HepG2 (cell line): ENCODE results near the gene HEPACAM2. TPM values are rescaled to one million over a fixed set of nuclear protein-coding genes. Genes with fewer than 3 reads are reported as not detected.

Source experiments
- ATAC-seq: fragments of 200-7000 bp; cut with Tn5 transposase; 3 replicates; pipeline ENCODE4 v1.9.1; 2020; ENCODE audit warnings: mild to moderate bottlenecking, moderate library complexity
- BruUV-seq: library from RNA; stranded (reverse); fragments of 400-500 nt; replicated peaks from 2 replicates; lab custom pipeline; 2021; lab: Mats Ljungman, UMichigan
- CTCF ChIA-PET: fragments of 300-600 bp; formaldehyde crosslinking; extraction: SDS; loops from one replicate; lab custom pipeline; 2021; ENCODE audit warnings: low total read pairs, inconsistent platforms, low intra/inter-chr PET ratio; lab: Yijun Ruan, JAX
- POLR2A ChIA-PET: fragments of 350-600 bp; sonication (Branson Sonifier 250); formaldehyde crosslinking; loops from one replicate; lab custom pipeline; 2020; ENCODE audit warnings: antibody characterized with exemption, inconsistent platforms; lab: Yijun Ruan, JAX
- DNase-seq: peaks from one replicate; pipeline ENCODE4 v3.0.0-alpha.2; 2015; ENCODE audit warnings: low spot score
- FAIRE-seq: peaks from 3 replicates; lab custom pipeline; 2011; peaks lifted over from hg19 to GRCh38; lab: Jason Lieb, UNC
- H2AFZ ChIP-seq: one replicate; pipeline ENCODE4 v1.6.1; 2011; ENCODE audit warnings: low read length, inconsistent platforms
- H3K27ac ChIP-seq: fragments of 300-600 bp; 3 replicates; pipeline ENCODE4 v1.8.0; 2011; ENCODE audit warnings: mixed run types, mild to moderate bottlenecking, mixed read lengths, low read length, inconsistent platforms; ENCODE audit not compliant: insufficient read depth; ENCODE audit errors: extremely low read length
- H3K27me3 ChIP-seq, 2 experiments: fragments of 200-600 bp in 1 of 2; 2 replicates in 1 of 2; 3 replicates in 1 of 2; pipeline versions ENCODE4 v1.6.0 to v1.8.0; 2011; ENCODE audit warnings: low read length in 2 of 2, mild to moderate bottlenecking in 2 of 2, moderate library complexity in 2 of 2, inconsistent platforms in 1 of 2; ENCODE audit not compliant: insufficient read depth in 2 of 2, control insufficient read depth in 1 of 2
- H3K36me3 ChIP-seq, 2 experiments: fragments of 200-600 bp in 1 of 2; replicated peaks in 1 of 2; 2 replicates in 1 of 2; 3 replicates in 1 of 2; pipeline versions ENCODE4 v1.5.1 to v1.8.0; 2011; ENCODE audit warnings: low read length in 2 of 2, inconsistent platforms in 1 of 2; ENCODE audit not compliant: insufficient read depth in 2 of 2, control insufficient read depth in 1 of 2
- H3K4me1 ChIP-seq: 2 replicates; pipeline ENCODE4 v1.5.1; 2012; ENCODE audit warnings: low read length, inconsistent platforms; ENCODE audit not compliant: insufficient read depth
- H3K4me2 ChIP-seq: 2 replicates; pipeline ENCODE4 v1.6.0; 2011; ENCODE audit warnings: low read depth, low read length, inconsistent platforms
- H3K4me3 ChIP-seq, 3 experiments: fragments of 200-600 bp in 1 of 3; sonication (generic), shearing (Covaris generic) in 1 of 3; replicated peaks in 1 of 3; 2 replicates each; pipeline ENCODE4 v1.5.1; 2011 to 2016; ENCODE audit warnings: low read length in 3 of 3, inconsistent platforms in 2 of 3, low read depth in 2 of 3, mild to moderate bottlenecking in 2 of 3, control low read depth in 1 of 3, mixed read lengths in 1 of 3; ENCODE audit not compliant: insufficient read depth in 1 of 3
- H3K79me2 ChIP-seq: one replicate; pipeline ENCODE4 v1.6.1; 2011; ENCODE audit warnings: low read length, inconsistent platforms; ENCODE audit not compliant: insufficient read depth
- H3K9ac ChIP-seq: 2 replicates; pipeline ENCODE4 v1.6.0; 2011; ENCODE audit warnings: mild to moderate bottlenecking, low read depth, low read length, inconsistent platforms; ENCODE audit not compliant: insufficient read depth
- H3K9me3 ChIP-seq: 2 replicates; pipeline ENCODE4 v1.5.1; 2012; ENCODE audit warnings: mild to moderate bottlenecking, low read length
- H4K20me1 ChIP-seq: 2 replicates; pipeline ENCODE4 v1.6.0; 2011; ENCODE audit warnings: inconsistent platforms, mild to moderate bottlenecking, low read length, moderate library complexity; ENCODE audit not compliant: insufficient read depth
- ARNTL ChIP-seq: sonication (generic); formaldehyde crosslinking; IDR thresholded peaks from 2 replicates; pipeline ENCODE4 v1.4.0; 2020; ENCODE audit warnings: mild to moderate bottlenecking, missing genetic modification reagents
- ASH2L ChIP-seq: fragments of 300-600, 200-600 bp; sonication (generic); IDR thresholded peaks from 2 replicates; pipeline ENCODE4 v1.7.0; 2017; ENCODE audit warnings: low read depth, mild to moderate bottlenecking, moderate library complexity, mixed read lengths, low read length; ENCODE audit not compliant: insufficient read length
- CC2D1A ChIP-seq: sonication (generic); formaldehyde crosslinking; IDR thresholded peaks from 2 replicates; pipeline ENCODE4 v1.8.1; 2023; ENCODE audit warnings: mild to moderate bottlenecking, missing genetic modification reagents
- ELF3 ChIP-seq: IDR thresholded peaks from 2 replicates; pipeline ENCODE4 v1.6.1; 2016; ENCODE audit warnings: missing genetic modification reagents, missing compliant biosample characterization
- ETS1 ChIP-seq: sonication (generic); formaldehyde crosslinking; IDR thresholded peaks from 2 replicates; pipeline ENCODE4 v1.4.0; 2020; ENCODE audit warnings: missing genetic modification reagents
- GZF1 ChIP-seq: sonication (generic); formaldehyde crosslinking; IDR thresholded peaks from 2 replicates; pipeline ENCODE4 v1.5.1; 2020; ENCODE audit warnings: mild to moderate bottlenecking, missing genetic modification reagents
- HMGXB4 ChIP-seq, 2 experiments: sonication (generic) in 1 of 2; formaldehyde crosslinking in 1 of 2; IDR thresholded peaks; 2 replicates each; pipeline versions ENCODE4 v1.4.0 to v1.6.1; 2018 to 2020; ENCODE audit warnings: missing genetic modification reagents in 2 of 2, borderline replicate concordance in 1 of 2, low read depth in 1 of 2, mild to moderate bottlenecking in 1 of 2, missing biosample characterization in 1 of 2
- JUN ChIP-seq: sonication (generic); formaldehyde crosslinking; IDR thresholded peaks from 2 replicates; pipeline ENCODE4 v1.4.0; 2020; ENCODE audit warnings: mild to moderate bottlenecking, missing genetic modification reagents
- KAT7 ChIP-seq: IDR thresholded peaks from 2 replicates; pipeline ENCODE4 v1.6.1; 2018; ENCODE audit warnings: borderline replicate concordance, missing compliant biosample characterization
- KDM2A ChIP-seq: sonication (generic); formaldehyde crosslinking; IDR thresholded peaks from 2 replicates; pipeline ENCODE4 v1.4.0; 2020; ENCODE audit warnings: low read depth, missing genetic modification reagents, borderline replicate concordance
- ZBTB7A ChIP-seq: sonication (generic); formaldehyde crosslinking; IDR thresholded peaks from 2 replicates; pipeline ENCODE4 v1.8.0; 2022; ENCODE audit warnings: mild to moderate bottlenecking, missing genetic modification reagents
- ZFY ChIP-seq: sonication (generic); formaldehyde crosslinking; IDR thresholded peaks from 2 replicates; pipeline ENCODE4 v1.4.0; 2020; ENCODE audit warnings: missing genetic modification reagents
- ZNF264 ChIP-seq: sonication (generic); formaldehyde crosslinking; IDR thresholded peaks from 2 replicates; pipeline ENCODE4 v1.4.0; 2020; ENCODE audit warnings: missing genetic modification reagents
- in situ Hi-C: cut with HindIII; loops from 2 replicates; pipeline ENCODE4 v1.10.0; 2017; ENCODE audit warnings: low pct_unique_long_range_greater_than_20kb; ENCODE audit not compliant: extremely low pct_ligation_motif_present
- intact Hi-C: fragments of 100-400 bp; cut with micrococcal nuclease; formaldehyde crosslinking; loops from one replicate; pipeline ENCODE4 v1.10.0; 2022; ENCODE audit not compliant: unreplicated experiment
- polyA plus RNA-seq, 8 experiments: library from polyadenylated mRNA; depleted of rRNA in 3 of 8; stranded (reverse) in 7 of 8; unstranded in 1 of 8; fragments of >200 nt; fragmentation: Illumina TruSeq in 4 of 8; extraction: Trizol in 4 of 8; gene quantifications; 2 replicates each; pipeline versions ENCODE4 v1.2.1 to v1.2.3, GENCODE V29; 2011 to 2016; ENCODE audit warnings: low read depth in 4 of 8, missing spikeins in 1 of 8, mixed read lengths in 1 of 8; ENCODE audit not compliant: insufficient read depth in 1 of 8
- total RNA-seq, 5 experiments: library from RNA; depleted of rRNA; stranded (reverse); fragments of >200 nt; fragmentation: Illumina TruSeq; extraction: Trizol; gene quantifications; 2 replicates each; pipeline ENCODE4 v1.2.3, GENCODE V29; 2016; ENCODE audit warnings: low read depth in 1 of 5
- TF ChIP-seq, protein P1 (sequence below): sonication (generic); formaldehyde crosslinking; IDR thresholded peaks from 2 replicates; pipeline ENCODE4 v1.8.0; 2022; ENCODE audit warnings: mild to moderate bottlenecking, missing genetic modification reagents; ENCODE audit not compliant: insufficient replicate concordance
- TF ChIP-seq, protein P2 (sequence below): sonication (generic); formaldehyde crosslinking; IDR thresholded peaks from 2 replicates; pipeline ENCODE4 v1.4.0; 2020; ENCODE audit warnings: mild to moderate bottlenecking, missing genetic modification reagents, borderline replicate concordance
- TF ChIP-seq, protein P3 (sequence below): sonication (generic); formaldehyde crosslinking; IDR thresholded peaks from 2 replicates; pipeline ENCODE4 v1.9.0; 2021; ENCODE audit warnings: missing genetic modification reagents, borderline replicate concordance

Gene HEPACAM2
- total and polyA plus RNA-seq, 2 of the 13 experiments (the other 11 are each of a cell fraction or from before 2014, with no cell fraction given), result not detected

DNA sequence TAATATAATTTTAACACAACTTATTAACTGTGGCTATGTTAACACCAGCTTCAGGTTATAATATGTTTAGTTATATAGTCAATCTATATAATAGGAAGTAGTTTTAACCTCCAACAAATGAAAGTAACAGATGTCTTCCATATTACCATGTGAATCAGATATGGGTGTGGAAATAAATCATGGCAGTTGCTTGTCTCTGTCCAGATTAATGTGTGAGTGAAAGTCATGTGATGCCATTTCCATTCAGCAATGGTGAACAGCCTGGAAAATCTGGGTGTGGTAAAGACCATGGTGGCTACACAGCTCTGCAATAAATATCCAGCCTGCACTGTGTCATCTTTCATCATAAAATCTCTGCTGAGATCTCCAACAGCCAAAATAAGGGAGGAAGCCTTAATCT is 27.8 kb downstream of the HEPACAM2 start:
- Histone ChIP-seq H4K20me1 (no peaks in the 10 kb centered on the region), H3K9ac (no peak overlapping the region), H3K4me3 (no peak overlapping the region), H2AFZ (no peak overlapping the region), H3K36me3 (no peaks in the 10 kb centered on the region), H3K27ac (no peak overlapping the region), H3K79me2 (no peaks in the 10 kb centered on the region), H3K4me1 (no peaks in the 10 kb centered on the region), H3K4me2 (no peak overlapping the region), H3K9me3 (no peaks in the 10 kb centered on the region), H3K27me3 (no peaks in the 10 kb centered on the region)
- no TSS peak for BruUV-seq
- CTCF ChIA-PET, result no interaction called here
- ATAC-seq (no peak), DNase-seq (no peak), FAIRE-seq (no peak)
- TF ChIP-seq JUN (CRISPR knock-in tag) (no peak), ARNTL (no peak), ZFY (no peak), KDM2A (CRISPR knock-in tag) (no peak), ASH2L (no peak), ELF3 (CRISPR knock-in tag) (no peak), KAT7 (no peak), CC2D1A (CRISPR knock-in tag) (no peak), ZBTB7A (CRISPR knock-in tag) (no peak), ZNF264 (CRISPR knock-in tag) (no peak), ETS1 (CRISPR knock-in tag) (no peak), HMGXB4 (CRISPR knock-in tag; IDR thresholded peaks at IDR 0.05; ENCODE audit: borderline replicate concordance in 1 of 2, low read depth in 1 of 2) (no peak), GZF1 (no peak)
- TF ChIP-seq, protein P1, sequence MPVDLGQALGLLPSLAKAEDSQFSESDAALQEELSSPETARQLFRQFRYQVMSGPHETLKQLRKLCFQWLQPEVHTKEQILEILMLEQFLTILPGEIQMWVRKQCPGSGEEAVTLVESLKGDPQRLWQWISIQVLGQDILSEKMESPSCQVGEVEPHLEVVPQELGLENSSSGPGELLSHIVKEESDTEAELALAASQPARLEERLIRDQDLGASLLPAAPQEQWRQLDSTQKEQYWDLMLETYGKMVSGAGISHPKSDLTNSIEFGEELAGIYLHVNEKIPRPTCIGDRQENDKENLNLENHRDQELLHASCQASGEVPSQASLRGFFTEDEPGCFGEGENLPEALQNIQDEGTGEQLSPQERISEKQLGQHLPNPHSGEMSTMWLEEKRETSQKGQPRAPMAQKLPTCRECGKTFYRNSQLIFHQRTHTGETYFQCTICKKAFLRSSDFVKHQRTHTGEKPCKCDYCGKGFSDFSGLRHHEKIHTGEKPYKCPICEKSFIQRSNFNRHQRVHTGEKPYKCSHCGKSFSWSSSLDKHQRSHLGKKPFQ, result no peak
- TF ChIP-seq, protein P2, sequence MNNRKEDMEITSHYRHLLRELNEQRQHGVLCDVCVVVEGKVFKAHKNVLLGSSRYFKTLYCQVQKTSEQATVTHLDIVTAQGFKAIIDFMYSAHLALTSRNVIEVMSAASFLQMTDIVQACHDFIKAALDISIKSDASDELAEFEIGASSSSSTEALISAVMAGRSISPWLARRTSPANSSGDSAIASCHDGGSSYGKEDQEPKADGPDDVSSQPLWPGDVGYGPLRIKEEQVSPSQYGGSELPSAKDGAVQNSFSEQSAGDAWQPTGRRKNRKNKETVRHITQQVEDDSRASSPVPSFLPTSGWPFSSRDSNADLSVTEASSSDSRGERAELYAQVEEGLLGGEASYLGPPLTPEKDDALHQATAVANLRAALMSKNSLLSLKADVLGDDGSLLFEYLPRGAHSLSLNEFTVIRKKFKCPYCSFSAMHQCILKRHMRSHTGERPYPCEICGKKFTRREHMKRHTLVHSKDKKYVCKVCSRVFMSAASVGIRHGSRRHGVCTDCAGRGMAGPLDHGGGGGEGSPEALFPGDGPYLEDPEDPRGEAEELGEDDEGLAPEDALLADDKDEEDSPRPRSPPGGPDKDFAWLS (CRISPR knock-in tag), result no peak
- TF ChIP-seq, protein P3, sequence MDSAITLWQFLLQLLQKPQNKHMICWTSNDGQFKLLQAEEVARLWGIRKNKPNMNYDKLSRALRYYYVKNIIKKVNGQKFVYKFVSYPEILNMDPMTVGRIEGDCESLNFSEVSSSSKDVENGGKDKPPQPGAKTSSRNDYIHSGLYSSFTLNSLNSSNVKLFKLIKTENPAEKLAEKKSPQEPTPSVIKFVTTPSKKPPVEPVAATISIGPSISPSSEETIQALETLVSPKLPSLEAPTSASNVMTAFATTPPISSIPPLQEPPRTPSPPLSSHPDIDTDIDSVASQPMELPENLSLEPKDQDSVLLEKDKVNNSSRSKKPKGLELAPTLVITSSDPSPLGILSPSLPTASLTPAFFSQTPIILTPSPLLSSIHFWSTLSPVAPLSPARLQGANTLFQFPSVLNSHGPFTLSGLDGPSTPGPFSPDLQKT (CRISPR knock-in tag), result no peak
- POLR2A ChIA-PET, result no interaction called here
- in situ Hi-C loops (no loop called here), intact Hi-C loops (no loop called here)
